ENCODE measurements around the gene RBMS3. TPM values are rescaled to one million over a fixed set of nuclear protein-coding genes. Genes with fewer than 3 reads are reported as not detected.
A peak's percentile ranks its signal among the peaks of the same experiment; 100 is the strongest.

The RBMS3 gene
- total RNA-seq, 1 donor from 2014 or later, result 70.0 TPM

DNA sequence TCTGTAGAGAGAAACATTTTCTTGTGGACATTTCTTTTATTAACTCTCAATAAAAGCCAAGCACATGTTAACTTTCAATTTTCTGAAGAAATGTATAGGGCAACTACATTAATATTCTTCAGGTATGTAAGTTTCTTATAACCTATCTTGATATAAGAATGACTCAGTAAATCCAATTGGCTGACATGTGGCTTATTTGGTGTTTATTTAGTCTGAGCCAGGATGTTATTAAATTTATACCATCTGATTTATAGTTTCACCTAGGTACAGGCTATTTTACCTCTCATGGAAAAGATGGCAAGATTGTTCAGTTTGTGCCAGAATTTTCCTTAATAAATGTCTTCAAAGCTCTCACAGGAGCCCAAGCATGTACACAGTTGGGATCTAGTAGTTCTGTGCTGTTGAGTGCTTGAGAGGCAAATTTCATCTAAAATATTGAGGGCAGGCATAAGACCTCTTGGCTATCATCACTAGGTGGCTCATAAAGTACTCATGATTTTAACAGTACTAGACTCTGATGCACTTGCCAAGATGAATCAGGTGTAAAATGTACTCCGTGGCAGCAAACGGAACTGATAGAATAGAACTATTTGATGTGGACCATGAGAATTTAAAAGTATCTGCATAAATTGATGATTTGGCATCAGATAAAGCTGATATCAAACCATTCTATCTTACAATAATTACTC lies 631.9 kb downstream of the RBMS3 start:
- no peak overlapping the region for H3K27ac ChIP-seq
- no peak for TF ChIP-seq POLR2AphosphoS5 (IDR thresholded peaks at IDR 0.05; ENCODE audit: insufficient read depth in 1 of 2, low read depth in 1 of 2)
- TF ChIP-seq, protein P1, sequence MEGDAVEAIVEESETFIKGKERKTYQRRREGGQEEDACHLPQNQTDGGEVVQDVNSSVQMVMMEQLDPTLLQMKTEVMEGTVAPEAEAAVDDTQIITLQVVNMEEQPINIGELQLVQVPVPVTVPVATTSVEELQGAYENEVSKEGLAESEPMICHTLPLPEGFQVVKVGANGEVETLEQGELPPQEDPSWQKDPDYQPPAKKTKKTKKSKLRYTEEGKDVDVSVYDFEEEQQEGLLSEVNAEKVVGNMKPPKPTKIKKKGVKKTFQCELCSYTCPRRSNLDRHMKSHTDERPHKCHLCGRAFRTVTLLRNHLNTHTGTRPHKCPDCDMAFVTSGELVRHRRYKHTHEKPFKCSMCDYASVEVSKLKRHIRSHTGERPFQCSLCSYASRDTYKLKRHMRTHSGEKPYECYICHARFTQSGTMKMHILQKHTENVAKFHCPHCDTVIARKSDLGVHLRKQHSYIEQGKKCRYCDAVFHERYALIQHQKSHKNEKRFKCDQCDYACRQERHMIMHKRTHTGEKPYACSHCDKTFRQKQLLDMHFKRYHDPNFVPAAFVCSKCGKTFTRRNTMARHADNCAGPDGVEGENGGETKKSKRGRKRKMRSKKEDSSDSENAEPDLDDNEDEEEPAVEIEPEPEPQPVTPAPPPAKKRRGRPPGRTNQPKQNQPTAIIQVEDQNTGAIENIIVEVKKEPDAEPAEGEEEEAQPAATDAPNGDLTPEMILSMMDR (IDR thresholded peaks at IDR 0.05), result no peak
- H3K9me3 ChIP-seq, result no peaks in the 10 kb centered on the region
- intact Hi-C loops (cut with DNase I), result no loop called here
- no peaks in the 10 kb centered on the region for H3K4me1 ChIP-seq
- no peaks in the 10 kb centered on the region for H3K36me3 ChIP-seq
- H3K4me3 ChIP-seq, result no peak overlapping the region
- DNase-seq (ENCODE audit: extremely low spot score in 2 of 2), result no peak
- no peaks in the 10 kb centered on the region for H3K27me3 ChIP-seq

DNA sequence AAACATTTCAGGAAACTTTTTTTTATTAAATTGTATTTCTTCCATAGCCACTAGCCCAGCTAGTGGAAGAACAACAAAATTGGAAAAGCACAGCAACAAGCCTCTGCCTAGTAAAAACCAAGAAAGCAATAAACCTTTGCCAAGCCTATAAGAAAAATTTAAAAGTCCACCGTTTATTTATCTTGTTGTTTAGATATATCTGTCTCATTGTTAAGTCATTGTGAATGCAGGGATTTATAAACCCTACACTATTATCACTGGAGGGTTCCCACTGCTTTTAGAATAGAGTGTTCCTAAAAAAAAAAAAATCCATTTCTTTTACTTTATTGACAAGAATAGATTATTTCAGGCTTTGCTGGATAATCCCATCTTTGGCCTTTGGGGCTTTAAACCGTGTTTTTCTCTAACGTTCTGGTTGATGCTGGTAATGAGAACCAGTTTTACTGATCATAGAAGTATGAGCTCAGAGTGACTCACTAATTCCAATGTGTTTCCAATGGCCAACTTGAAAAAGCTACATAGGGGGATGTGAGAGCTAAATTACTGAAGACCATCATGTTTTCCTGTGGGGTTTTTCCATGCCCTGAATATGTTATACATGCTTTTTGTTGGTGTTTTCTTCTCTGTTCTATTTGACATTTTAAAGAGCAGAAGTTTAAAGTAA lies 634.1 kb downstream of the RBMS3 start:
- Histone ChIP-seq H3K4me3 (no peak overlapping the region), H3K27me3 (no peaks in the 10 kb centered on the region), H3K36me3 (no peaks in the 10 kb centered on the region), H3K4me1 (no peaks in the 10 kb centered on the region), H3K27ac (peak overlapping the region; percentile 4), H3K9me3 (no peaks in the 10 kb centered on the region)
- no peak for TF ChIP-seq POLR2A (IDR thresholded peaks at IDR 0.05)
- no peak for TF ChIP-seq POLR2AphosphoS5 (IDR thresholded peaks at IDR 0.05; ENCODE audit: insufficient read depth in 1 of 2, low read depth in 1 of 2)
- TF ChIP-seq, protein P1 (IDR thresholded peaks at IDR 0.05), result no peak
- intact Hi-C loops (cut with DNase I), result no loop called here
- no peak for DNase-seq (ENCODE audit: extremely low spot score in 2 of 2)

DNA sequence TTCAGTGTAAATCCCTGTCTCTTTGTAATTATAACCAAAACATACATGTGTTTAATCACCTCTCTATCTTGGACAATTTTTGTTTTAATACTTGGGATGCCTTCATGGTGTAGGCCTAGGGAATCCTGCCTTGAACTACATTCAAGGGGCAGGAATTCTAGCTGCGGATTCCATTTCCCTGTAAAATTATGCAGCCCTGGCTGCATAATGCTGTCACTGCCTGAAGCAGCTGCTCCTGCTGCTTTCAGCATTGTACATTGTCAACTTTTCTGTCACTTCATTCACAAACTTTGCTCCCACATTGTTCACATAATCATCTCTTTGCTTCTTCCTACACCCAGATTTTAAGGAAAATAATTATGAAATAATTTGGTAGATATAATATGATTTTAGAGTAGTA lies 638.7 kb downstream of the RBMS3 start:
- Histone ChIP-seq H3K27ac (no peak overlapping the region), H3K4me3 (no peak overlapping the region), H3K36me3 (no peaks in the 10 kb centered on the region), H3K9me3 (no peaks in the 10 kb centered on the region), H3K27me3 (no peaks in the 10 kb centered on the region), H3K4me1 (no peaks in the 10 kb centered on the region)
- no peak for DNase-seq (ENCODE audit: extremely low spot score in 2 of 2)
- TF ChIP-seq POLR2A (IDR thresholded peaks at IDR 0.05), result no peak
- TF ChIP-seq POLR2AphosphoS5 (IDR thresholded peaks at IDR 0.05; ENCODE audit: insufficient read depth in 1 of 2, low read depth in 1 of 2), result no peak
- TF ChIP-seq, protein P1 (IDR thresholded peaks at IDR 0.05), result no peak
- intact Hi-C loops (cut with DNase I), result no loop called here

- intact Hi-C loops (cut with DNase I), result no loop called here
- H3K4me3 ChIP-seq, result no peak overlapping the region
- no peaks in the 10 kb centered on the region for H3K9me3 ChIP-seq
- no peak for TF ChIP-seq POLR2A (IDR thresholded peaks at IDR 0.05)
- TF ChIP-seq, protein P1 (IDR thresholded peaks at IDR 0.05), result no peak
- no peak for TF ChIP-seq POLR2AphosphoS5 (IDR thresholded peaks at IDR 0.05; ENCODE audit: insufficient read depth in 1 of 2, low read depth in 1 of 2)
- DNase-seq (ENCODE audit: extremely low spot score in 2 of 2), result no peak
- H3K27ac ChIP-seq, result no peak overlapping the region
- H3K4me1 ChIP-seq, result peaks cover 9% of the 10 kb centered on the region
- no peaks in the 10 kb centered on the region for H3K36me3 ChIP-seq
- H3K27me3 ChIP-seq, result no peaks in the 10 kb centered on the region
These were observed 642.3 kb downstream of the RBMS3 start for GRCh38 chr3:29922992-29923746.

All from vagina (tissue), 2 donors.